ENCODE measurements around the gene NAV2.

NAV2 gene

DNA sequence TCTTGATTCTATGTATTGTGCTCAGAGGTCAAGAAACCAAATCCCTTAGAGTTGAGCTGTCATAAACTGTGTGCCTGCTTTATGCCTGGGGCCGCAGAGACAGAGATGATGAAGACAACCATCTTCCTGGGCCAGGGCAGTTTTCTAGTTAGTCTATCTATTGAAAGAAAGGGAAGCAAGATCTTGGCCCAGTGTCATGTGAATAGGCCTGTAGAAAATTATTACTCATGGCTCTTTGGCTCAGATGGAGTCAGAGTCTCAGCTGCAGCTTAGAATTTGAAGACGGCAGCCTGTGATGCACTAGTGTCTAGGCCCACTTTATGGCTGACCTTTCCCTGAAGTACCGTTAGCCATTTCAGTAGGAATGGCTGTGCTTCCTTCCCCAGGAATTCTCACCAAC is 335.6 kb downstream of the NAV2 start:
- no peak for DNase-seq

DNA sequence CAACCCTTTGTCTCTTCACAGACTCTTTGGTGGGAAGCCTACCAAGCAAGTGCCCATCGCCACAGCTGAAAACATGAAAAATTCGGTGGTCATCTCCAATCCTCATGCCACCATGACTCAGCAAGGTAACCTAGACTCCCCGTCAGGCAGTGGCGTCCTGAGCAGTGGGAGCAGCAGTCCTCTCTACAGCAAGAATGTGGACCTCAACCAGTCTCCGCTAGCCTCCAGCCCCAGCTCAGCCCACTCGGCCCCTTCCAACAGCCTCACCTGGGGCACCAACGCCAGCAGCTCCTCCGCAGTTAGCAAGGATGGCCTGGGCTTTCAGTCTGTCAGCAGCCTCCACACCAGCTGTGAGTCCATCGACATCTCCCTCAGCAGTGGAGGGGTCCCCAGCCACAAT is 336.1 kb downstream of the NAV2 start:
- DNase-seq = no peak

DNA sequence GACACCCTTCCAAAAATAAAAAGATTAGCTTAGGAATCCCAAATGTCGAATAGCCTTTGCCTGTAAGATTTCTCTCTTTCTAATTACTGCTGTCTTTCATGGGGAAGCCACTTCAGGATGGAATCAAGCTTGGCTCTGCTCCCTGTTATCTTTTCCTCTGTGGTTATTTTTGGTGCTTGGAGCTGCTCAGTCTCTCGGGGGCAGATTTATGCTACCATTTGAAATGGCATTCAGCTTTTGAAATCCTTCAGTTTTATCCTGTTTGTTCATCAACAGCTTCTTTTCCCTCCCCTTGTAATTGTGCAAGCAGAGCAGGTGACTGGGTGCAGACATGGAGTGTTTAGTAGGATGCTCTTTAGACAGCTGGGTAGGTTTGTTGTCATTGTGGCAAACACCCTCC is 336.6 kb downstream of the NAV2 start:
- no peak for DNase-seq

DNA sequence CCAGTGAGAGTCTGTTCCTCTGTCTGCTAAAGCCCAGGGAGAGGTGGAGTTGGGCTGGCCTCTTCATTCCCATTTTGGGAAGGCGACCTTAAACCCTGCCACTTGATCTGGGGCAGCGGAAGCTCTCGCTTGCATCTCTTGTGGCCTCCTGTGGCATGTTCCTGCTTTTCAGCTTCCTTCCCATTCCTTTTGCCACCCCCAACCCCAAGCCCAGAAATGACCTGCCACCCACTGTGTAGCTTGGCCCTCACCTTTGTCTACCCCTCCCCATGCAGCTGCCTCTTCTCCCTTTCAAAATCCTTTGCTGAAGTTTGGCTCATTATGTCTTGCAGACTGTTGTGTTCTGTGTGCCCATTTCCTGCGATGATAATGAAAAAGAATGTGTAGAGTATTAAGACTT is 337.4 kb downstream of the NAV2 start:
- no peak for DNase-seq

DNA sequence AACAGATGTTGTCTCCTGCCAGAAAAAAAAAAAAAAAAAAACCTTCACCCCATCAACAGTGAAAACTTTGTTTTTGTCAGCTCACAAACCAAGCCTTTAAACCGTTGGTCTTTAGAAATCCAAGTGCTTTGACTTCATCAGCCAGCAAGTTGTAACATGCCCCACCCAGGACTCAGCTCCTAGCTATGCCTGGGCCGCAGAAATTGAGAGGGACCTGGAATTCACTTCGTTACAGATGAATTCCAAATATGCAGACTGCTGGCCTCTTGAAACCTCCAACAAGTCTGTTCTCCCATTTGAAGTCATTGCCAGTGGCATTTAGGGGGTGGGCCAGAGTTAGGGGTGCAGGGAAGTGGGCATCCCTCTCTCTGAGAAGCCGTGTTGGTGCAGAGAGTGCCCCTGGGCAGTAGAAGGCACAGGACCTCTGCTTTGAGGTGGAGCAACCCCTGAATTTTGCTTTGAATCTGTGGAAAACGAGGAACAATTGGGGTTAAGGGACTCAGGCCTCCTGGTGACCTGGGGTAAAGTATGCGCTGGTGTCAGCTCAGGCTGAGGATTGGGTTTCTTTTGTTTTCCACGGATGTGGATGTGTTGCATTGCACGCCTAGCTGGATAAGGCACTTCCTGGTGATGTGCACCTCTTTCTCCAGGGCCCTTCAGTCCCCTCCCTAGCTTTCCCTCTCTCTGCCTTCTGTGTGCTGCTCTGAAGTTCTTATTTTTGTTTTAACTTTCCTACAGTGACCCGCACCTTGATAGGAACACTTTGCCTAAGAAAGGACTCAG is 338.1 kb downstream of the NAV2 start:
- DNase-seq = no peak

DNA sequence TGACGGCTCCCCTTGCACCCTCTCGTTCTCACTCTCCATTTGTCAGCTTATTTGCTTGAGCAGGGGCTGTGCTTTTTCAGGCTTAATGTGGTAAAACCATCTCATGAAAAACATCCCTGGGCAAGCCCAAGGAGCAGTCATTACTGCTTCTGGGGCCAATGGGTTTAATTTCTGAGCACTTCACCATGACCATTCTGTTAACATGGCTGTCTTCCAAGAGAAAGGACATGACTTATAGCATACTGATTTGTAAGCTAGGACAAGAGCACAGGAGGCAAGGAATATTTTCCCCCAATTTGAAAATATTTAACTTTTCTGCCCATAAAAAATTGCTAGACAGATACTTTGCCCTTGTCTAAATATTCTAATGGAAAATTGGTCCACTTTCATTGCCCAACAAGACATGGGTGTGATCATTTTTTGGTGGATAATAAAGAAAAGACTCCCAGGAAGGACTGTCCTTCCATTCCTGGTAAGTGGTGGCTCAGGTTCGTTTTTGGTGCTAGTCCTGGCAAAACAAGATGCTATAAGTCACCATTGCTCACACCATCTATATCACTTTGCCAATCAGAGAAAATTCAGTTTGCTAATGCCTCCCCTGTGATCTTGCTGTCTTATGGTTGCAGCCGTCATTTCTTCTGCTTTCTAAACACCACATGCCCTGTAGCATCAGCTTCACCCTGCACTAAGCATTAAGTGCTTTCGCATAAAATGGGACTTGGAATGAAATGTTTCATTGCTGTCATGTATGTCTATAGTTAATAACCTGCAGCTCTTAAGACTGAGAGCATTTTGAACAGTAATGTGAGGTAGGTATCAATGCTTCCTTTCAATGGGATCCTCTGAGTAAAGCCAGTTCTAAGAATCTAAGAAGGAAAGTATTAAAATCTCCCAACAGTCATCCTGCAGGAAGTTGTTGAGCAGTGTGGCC is 339.1 kb downstream of the NAV2 start:
- DNase-seq = no peak

DNA sequence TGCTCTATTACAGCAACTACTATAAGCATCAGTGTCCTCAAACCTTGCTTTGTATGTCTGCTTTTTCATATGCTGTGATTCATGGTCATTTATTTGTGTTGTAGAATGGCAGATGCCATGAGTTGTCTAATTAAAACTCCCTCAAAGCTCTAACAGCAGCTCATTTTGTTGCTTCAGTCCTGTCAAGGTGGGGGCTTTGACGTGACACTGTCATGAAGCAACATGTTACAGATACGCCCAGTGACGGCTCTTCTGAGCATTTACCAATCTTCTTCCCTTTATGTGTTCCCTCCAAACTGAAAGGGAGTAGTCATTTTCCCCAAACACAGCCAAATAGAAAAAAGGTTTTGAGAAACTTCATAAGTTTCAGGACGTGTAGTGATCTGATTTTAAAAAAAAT is 340.9 kb downstream of the NAV2 start:
- no peak for DNase-seq

DNA sequence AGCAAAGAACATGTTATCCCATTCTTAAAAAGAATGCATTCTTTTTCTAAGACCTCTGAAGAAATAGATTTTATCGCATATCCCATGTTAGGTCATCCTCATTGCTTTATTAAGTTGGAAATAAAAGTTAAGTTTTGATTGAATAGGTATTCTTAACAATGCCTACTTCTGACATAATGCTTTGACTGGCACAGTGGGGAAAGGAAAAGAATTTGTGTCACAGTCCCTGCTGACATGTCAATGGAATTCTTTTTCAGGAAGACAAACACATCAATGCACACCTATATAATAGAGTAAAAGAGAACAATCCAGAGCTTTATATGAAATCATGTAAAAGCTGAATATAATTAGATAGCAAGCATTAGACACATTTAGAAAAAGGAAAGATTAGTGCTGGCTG is 341.9 kb downstream of the NAV2 start:
- no peak for DNase-seq

DNA sequence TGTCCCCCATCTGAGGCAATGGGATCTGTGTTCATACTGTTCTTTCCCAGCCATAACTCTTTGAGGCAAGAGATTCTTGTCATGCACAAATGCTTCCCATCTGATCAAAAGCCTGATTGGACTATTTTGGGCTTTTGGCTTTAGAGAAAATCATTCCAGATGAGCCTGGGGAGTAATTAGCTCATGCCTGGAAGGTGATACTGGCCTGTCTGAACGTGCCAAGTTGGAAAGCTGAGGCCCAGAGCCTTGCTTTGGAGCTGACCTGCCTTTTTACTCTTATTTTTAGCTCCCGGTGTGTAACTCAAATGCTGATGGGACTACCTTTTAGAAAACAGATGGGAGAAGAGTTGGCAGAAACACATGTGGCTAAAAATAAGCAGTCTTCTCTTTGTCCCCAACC is 342.7 kb downstream of the NAV2 start:
- DNase-seq = no peak

DNA sequence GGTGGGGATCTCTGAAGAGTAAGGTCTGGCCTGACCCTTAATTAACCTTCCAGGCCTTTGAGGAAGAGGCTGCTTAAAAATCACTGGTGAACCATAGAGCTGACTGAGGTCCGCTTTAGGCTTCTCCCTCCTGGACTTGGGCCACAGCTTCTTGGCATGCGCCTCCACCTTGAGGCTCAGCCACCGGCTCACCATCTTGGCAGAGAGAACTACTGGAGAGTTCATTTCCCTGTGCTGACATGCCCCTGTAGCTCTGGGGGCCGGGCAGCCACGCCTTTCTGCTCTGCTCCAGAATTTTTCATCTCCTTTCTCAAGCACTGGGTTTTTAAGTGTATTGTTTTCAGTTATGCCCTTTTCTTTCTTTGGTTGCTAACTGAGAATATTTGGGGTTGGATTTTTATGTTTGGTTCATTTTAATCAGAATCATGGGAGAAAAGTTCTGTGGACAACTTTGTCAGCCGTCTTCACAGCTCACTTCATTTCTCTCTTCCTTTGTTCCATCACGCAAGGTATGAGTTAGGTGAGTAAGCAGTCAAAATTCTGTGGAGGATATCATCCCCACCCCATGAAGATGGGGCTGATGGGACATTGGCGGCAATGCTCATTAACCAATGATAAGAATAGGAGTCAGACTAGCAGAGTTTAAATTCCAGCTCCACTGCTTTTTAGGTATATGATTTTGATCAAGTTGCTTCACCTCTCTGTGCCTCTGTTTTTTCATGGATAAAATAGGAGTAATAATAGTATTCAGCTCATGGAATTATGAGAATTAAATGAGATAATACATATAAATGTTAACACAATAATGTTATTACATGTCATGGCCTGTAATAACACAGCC is 343.7 kb downstream of the NAV2 start:
- no peak for DNase-seq

DNA sequence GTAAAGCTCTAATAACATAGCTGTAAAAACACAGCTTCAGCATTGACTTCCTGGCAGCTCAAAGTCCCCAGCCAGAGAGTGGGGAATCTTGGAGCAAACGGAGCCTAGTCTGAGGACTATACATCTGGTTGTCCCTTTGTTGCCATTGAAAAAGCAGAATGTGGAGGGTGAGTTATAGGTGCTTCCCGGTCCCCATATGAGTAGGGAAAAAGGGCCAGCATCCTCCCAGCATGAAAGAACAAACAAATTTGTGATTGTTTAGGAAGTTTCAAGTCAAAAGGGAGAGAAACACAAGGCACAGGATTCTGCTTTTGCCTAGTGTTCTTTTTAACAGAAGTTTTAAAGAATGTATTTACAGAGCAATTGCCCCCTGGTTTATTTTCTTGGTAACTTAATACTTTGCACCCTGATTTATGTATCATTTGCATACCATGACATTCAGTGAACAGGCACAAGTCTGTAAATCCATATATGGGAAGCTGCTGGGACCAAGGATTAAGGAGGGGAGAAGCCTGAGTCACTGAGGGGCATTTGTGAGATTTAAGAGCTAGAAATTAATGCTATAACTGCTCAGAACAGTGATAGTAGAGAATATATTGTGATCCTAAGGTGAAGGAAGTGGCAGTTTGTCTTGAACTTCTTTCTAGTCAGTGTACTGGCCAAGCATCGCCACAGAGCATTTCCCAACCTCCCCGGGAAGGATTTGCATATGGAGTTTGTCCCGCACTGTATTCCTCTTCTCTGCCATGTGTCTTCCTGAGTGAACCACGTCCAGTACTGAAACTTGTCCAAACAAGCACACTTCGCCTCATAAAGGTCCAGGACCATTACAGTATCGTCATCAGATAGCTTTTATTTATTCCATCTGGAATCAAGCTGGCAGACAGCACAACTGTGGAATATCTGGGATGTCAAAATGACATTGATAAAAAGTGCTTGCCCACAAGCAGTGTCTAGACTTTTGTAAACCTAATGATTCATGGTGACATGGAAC is 344.6 kb downstream of the NAV2 start:
- no peak for DNase-seq

DNA sequence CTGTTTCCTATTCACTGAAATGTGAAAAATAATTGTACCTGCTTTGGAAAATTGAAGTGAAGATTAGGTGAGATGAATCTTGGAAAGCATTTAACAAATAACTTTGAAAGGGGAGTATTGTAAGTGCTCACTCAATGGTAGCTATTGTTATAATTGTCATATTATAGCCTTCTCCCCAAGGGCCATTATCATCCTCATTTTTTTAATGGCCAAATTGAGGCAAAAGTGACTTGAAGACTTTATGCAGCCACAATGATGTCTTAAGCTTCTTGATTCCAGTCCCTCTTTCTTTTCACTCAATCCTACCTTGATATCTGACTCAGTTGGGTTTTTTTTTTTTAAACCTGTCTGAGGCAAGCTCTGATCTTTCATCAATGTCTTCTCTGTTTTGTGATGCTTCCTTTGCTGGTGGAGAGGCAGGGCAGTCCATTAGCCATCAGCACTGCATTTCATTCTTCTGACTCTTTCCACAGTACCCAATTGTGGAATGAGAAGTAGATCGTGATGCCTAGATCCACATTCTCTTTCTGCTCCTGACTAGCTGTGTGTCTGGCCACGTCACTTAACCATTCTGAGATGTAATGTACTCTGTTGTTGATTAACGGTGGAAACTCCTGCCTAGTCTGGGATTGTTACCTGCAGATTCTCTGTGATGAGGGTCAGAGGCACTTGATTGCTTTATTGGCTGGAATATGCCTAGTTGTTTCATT is 346.3 kb downstream of the NAV2 start:
- no peak for DNase-seq

DNA sequence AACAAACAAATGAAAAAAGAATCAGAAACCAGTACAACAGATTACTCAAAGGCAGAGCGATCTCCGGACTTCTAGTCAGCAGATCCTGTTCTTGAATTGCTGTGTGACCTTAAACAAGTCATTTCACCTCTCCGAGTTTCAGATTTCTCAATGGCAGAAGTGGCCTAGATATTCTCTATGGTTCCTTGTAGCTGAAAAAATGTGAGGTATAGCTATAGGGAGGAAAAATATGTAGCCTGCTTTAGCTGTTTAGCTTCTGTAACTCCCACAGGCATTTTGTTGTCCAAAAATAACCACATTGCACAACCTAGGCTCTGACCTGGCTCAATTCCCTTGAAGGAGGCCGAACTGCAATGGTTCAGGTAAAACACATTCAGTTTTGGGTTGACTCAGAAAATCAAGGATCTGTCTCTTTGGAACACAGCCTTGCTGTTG is 347.0 kb downstream of the NAV2 start:
- DNase-seq = no peak

DNA sequence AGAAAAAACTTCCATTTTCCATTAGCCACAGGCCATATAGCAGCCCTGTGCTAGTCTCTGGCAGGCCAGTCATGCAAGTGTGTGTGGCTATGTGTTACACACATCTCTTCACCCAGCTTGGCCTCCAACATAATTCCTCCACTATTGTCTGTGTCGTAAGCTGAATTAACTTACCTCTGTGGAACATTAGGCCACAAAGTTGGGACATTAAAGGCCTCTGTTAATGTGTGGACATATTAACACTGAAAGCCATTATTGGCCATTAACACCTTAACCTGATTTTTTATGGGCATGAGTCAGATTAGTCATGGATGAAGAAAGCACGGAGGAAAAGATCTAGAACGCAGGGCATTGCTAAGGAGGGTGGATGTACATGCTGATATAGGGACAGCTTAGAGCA is 347.5 kb downstream of the NAV2 start:
- DNase-seq = no peak

DNA sequence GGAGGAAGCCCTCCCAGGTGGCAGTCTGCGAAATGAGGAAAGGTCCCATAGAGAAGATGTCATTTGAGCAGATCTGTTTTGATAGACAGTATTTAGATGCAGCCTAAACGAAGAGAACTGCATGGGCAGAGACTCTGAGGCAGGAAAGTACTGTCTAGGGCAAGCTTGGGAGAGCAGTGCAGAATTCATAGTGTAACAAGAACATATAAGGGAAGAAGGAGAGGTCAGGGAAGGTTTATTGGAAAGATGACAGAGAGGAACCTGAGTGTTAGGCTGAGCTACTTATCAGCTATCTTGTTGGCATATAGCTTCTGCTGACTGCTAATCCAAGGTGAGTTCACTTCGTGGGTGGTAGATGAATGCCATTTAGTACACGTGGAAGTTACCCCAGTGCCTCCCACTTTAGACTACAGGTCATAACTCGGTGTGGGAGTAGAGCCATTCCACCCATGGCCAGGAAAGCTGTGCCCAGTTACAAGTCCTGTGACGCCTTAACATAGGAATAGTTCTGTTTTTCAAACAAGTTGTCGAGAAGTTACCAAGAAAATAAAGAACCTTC is 348.1 kb downstream of the NAV2 start:
- no peak for DNase-seq

DNA sequence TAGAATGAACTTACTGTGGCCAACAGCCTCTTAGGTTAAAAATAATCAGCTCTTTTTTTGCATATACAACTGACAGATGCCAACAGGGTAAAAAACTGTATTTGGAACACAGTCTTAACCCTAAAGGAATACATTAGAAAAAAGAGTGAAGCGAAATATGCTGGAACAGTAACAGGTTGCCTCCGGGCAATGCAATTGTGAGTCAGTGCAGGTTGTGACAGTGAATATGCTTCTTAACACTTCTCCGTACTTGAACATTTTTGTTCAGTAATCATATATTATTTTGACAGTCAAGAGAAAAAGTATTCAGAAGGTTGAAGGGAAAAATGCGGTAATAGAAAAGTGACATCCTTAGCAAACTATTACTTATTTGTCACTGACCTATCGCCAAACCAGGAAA is 349.1 kb downstream of the NAV2 start:
- DNase-seq = no peak

DNA sequence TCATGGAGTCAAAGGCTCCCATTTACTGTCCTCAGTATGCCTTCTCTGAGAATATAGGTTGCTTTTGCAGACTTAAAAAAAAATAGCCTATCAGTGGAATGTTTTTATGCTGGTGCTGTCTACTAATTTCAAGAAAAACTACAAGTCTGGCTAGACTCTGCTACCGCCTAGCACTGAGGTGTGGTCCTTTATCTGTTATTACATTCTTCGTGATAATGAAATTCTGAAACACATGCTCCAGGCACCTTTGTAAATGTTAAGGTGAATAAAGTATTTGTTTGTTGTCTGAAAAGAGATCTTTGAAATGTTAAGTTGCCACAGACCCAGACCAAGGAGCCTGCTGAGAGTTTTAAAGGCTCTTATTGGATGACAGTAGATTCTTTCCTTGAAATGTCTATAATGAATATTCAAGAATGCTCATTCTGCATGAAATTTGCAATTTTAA is 352.3 kb downstream of the NAV2 start:
- no peak for DNase-seq

DNA sequence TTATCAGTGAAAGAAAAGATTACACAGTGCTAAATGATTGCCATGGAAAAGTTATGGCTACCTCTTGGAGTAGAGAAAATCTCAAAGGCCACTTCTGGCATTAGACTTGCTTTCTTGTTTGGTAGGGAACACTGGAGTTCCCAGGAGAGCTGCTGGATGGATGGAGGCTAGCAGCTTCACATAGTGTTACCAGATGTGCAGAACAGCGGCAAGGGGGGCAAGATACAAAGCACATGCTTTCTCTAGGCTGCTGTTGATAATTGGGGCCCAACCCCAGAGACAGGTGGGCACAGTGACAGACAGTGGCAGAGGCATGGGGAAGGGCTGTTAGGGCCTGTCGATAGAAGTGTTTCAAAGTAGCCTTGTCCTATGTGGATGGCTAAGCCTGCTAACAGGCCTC is 352.8 kb downstream of the NAV2 start:
- no peak for DNase-seq

DNA sequence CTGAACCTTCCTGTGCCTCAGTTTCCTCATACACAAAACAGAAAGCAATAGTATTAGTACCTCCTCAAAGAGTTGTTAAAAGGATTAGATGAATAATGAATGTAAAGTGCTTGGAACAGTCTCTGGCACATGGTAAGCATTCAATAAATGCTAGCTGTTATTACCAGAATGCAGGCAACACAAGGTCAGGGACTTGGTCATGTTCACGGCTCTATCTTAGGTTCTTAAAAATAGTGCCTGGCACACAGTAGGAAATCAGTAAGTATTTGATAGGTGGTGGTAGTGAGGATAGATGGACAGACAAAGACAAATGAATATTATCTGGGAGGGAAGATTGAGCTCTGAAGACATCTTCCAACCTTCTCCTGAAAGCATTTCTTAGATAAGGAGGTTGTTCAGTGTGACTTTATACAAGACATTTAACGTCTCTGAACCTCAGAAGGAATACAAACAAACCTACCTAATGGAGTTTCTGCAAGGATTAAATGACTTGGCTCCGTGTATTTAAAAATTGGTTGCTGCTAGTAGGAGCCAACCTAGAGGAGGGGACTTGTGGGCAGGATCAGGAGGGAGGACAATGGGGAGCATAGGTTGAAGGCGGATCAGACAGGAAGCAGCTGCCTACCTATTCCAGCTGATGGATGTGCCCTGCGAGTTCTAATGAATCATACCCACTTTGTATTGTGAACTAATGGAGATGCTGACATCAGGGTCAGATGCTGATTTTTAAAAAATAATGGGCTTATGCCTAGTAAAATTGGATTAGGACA is 353.6 kb downstream of the NAV2 start:
- no peak for DNase-seq

DNA sequence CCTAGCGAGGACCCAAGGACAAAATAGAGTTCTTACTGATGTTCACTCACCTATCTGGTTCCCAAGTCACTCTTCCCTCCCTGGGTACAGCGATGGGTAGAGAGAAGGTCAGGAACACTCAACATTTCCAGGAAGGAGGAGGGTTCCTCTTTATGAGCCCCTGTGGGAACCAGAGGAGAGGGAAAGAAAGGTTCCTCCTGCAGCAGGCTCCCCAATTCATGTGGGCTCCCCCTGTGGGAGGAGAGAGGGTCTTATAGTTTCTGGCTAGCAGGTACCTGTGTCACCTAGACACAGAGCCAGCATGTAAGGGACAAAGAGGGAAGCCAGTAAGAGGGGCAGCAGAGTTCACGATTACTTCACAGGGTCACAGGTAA is 354.1 kb downstream of the NAV2 start:
- DNase-seq = no peak

Measured in HCEC 1CT (cell line).